ENCODE data around the gene MARCKSL1. TPM values are rescaled to one million over a fixed set of nuclear protein-coding genes. Genes with fewer than 3 reads are reported as not detected.
A peak's percentile ranks its signal among the peaks of the same experiment; 100 is the strongest.

MARCKSL1 gene
- total RNA-seq, 1 experiment from 2014 or later: 457 TPM

DNA sequence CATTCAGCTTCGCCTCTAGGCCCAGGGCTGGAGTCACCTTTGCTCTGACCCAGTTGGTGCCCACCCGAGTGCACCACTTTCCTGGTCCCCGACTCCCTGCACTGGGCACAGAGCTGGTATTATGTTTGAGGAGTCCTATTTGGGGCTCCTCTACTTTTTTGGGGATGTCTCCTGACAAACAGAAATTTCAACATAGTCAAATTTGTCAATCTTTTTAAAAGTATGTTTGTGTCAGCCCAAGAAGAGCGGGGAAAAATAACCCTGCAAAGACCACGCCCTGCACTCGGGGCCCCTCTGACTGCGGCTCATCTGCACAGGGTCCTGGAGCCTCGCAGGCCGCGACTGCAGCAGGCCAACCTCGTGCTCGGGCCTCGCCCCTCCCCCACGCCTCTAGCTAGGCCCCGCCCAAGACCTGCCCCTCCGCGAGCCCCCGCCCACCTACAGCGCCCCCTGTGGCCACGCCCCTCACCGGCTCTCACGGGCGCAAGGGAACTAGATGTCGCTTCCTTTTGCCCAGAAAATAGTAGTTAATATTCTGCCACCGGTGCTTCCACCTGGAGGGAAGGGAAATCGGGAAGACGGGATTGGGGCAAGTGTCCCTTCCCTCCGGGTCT, 14.9 kb upstream of the MARCKSL1 start:
- no peak overlapping the region for H3K9ac ChIP-seq (ENCODE audit: extremely low read depth, insufficient read length, low read length)
- no CpG with 5 or more reads among the region's 28 CpGs for WGBS (ENCODE audit: extremely low coverage, insufficient read length, low lambda C conversion rate)
- no peak overlapping the region for H4K5ac ChIP-seq (ENCODE audit: insufficient read length, low read depth, low read length)
- no peak overlapping the region for H3K23ac ChIP-seq (ENCODE audit: insufficient read length, low read depth, low read length)
- peaks cover 7% of the 10 kb centered on the region for H3K23me2 ChIP-seq (ENCODE audit: insufficient read length, low read depth, low read length, poor library complexity, severe bottlenecking)
- H2BK5ac ChIP-seq (ENCODE audit: insufficient read length, low read length): no peak overlapping the region
- no peak overlapping the region for H3K4ac ChIP-seq (ENCODE audit: low read depth, low read length)
- no peak overlapping the region for H4K91ac ChIP-seq (ENCODE audit: insufficient read length, low read depth, low read length)
- Mint-ChIP-seq H3K4me1 (peaks cover 20 to 22% of the 10 kb centered on the region in 2 experiments), H3K27me3 (ENCODE audit: low read depth) (peaks cover 44% of the 10 kb centered on the region), H3K4me3 (peak overlapping the region; percentile 85 to 91), H3K9me3 (peaks cover 9 to 10% of the 10 kb centered on the region in 2 experiments), H3K27ac (peak overlapping the region; percentile 92 to 93 (median 92); a peak in 5 of 7 replicates), H3K36me3 (ENCODE audit: insufficient read depth in 1 of 3, low read depth in 3 of 3) (peaks cover 6 to 25% (median 9%) of the 10 kb centered on the region in 3 experiments)
- no peak overlapping the region for H2BK12ac ChIP-seq (ENCODE audit: insufficient read length, low read depth, low read length)
- no peak overlapping the region for H2AFZ ChIP-seq (ENCODE audit: low read length)
- no peak overlapping the region for H3K56ac ChIP-seq (ENCODE audit: insufficient read length, low read depth, low read length)
- peak overlapping the region; percentile 83 for H3K14ac ChIP-seq (ENCODE audit: insufficient read depth, low read length)
- no peaks in the 10 kb centered on the region for H3K4me1 ChIP-seq (ENCODE audit: insufficient read depth, low read length)
- peaks cover 3% of the 10 kb centered on the region; the same call in 1 of the 2 replicates for H3K27me3 ChIP-seq (ENCODE audit: insufficient read depth, low read length)
- peak overlapping the region; percentile 88 for H3K18ac ChIP-seq (ENCODE audit: insufficient read length, low read depth, low read length)
- no peak overlapping the region for H3T11ph ChIP-seq (ENCODE audit: low read length)
- H3K27ac ChIP-seq (ENCODE audit: insufficient read length, low read depth, low read length): no peak overlapping the region
- no peaks in the 10 kb centered on the region for H4K20me1 ChIP-seq (ENCODE audit: control insufficient read depth, insufficient read depth, insufficient read length)
- H2BK20ac ChIP-seq (ENCODE audit: low read depth, low read length, poor library complexity, severe bottlenecking): no peak overlapping the region
- H3K79me2 ChIP-seq (ENCODE audit: insufficient read depth, low read length): no peaks in the 10 kb centered on the region
- no peaks in the 10 kb centered on the region for H3K79me1 ChIP-seq (ENCODE audit: insufficient read depth, low read depth, low read length, poor library complexity, severe bottlenecking)
- peak overlapping the region; percentile 41 for H3K4me2 ChIP-seq (ENCODE audit: insufficient read depth, insufficient read length, low read length)
- no peak overlapping the region for H2BK15ac ChIP-seq (ENCODE audit: low read depth, low read length)
- no peak overlapping the region for H4K8ac ChIP-seq (replicated peaks; ENCODE audit: insufficient read length, low read depth, low read length)
- peak; percentile 79 for DNase-seq
- no peak overlapping the region for H2AK5ac ChIP-seq (ENCODE audit: insufficient read length, low read length)
- no peak overlapping the region for H2BK120ac ChIP-seq (ENCODE audit: low read depth, low read length, poor library complexity, severe bottlenecking)
- no peaks in the 10 kb centered on the region for H3K9me3 ChIP-seq (ENCODE audit: control insufficient read depth, low read depth, low read length)
- TF ChIP-seq, protein P1, sequence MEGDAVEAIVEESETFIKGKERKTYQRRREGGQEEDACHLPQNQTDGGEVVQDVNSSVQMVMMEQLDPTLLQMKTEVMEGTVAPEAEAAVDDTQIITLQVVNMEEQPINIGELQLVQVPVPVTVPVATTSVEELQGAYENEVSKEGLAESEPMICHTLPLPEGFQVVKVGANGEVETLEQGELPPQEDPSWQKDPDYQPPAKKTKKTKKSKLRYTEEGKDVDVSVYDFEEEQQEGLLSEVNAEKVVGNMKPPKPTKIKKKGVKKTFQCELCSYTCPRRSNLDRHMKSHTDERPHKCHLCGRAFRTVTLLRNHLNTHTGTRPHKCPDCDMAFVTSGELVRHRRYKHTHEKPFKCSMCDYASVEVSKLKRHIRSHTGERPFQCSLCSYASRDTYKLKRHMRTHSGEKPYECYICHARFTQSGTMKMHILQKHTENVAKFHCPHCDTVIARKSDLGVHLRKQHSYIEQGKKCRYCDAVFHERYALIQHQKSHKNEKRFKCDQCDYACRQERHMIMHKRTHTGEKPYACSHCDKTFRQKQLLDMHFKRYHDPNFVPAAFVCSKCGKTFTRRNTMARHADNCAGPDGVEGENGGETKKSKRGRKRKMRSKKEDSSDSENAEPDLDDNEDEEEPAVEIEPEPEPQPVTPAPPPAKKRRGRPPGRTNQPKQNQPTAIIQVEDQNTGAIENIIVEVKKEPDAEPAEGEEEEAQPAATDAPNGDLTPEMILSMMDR (conservative IDR thresholded peaks at IDR 0.05): peak; percentile 68

All from H9 (cell line).